Measurements from ENCODE around the gene CCNF.

Gene CCNF

DNA sequence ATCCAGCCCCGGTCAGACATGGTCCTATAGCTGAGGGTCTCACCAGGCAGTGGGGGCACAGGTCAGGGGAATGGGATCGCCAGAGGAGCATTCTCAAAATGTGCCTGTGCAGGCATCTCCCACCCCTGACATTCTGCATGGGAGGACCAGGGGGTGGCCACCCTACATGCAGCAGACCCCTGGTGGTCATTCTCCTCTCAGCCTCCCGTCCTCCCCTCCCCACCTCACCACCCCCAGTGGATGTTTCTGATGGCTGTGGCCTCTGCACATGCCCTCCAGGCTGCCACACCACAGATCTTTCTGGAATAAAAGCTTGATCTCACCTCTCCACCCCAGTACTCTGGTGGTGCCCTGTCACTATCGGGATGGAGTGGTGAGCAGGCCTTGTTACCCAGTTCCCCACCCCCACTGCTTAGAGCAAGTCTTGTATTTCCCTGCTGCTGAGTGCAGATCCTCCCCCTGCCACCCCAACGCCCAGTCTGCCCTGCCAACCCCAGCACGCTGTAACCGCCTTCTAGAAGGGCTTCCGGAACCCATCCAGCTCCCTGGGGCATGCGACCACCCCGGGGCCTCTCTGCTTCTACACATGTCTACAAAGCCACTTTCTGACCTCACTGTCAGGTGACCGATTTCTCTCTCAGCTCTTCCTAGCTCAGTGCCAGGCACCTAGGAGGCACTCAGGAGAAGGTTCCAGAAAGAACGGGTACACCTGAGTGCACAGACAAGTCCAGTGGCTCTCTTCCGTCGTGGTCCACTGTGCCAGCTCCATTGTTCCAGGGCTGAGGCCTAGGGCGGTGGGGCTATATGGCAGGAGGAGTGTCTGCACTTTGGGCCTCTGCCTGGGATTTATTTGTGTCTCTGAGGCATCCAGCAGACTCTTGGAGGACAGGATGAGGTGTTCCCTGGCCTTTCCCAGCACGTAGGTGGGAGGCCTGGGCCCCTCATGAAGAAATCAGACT lies 55.0 kb downstream of the CCNF start:
- H3K9me3 ChIP-seq (ENCODE audit: control insufficient read depth, low read length) = no peaks in the 10 kb centered on the region
- H3K36me3 ChIP-seq (ENCODE audit: control insufficient read depth, insufficient read depth, low read length, severe bottlenecking) = no peaks in the 10 kb centered on the region
- no peak for DNase-seq (ENCODE audit: low read depth)
- H3K4me1 ChIP-seq (ENCODE audit: control insufficient read depth, insufficient read depth, low read length) = peaks cover 22% of the 10 kb centered on the region
- no peaks in the 10 kb centered on the region for H3K27me3 ChIP-seq (replicated peaks; ENCODE audit: control insufficient read depth, insufficient read depth, low read length)
- H3K4me3 ChIP-seq (ENCODE audit: low read length) = no peak overlapping the region
- peak overlapping the region; percentile 76 for H3K9ac ChIP-seq (ENCODE audit: low read length)

- no peak overlapping the region for H3K9ac ChIP-seq (ENCODE audit: low read length)
- DNase-seq (ENCODE audit: low read depth) = no peak
- no peaks in the 10 kb centered on the region for H3K9me3 ChIP-seq (ENCODE audit: control insufficient read depth, low read length)
- H3K27me3 ChIP-seq (replicated peaks; ENCODE audit: control insufficient read depth, insufficient read depth, low read length) = no peaks in the 10 kb centered on the region
- H3K36me3 ChIP-seq (ENCODE audit: control insufficient read depth, insufficient read depth, low read length, severe bottlenecking) = no peaks in the 10 kb centered on the region
- H3K4me1 ChIP-seq (ENCODE audit: control insufficient read depth, insufficient read depth, low read length) = peaks cover 22% of the 10 kb centered on the region
- H3K4me3 ChIP-seq (ENCODE audit: low read length) = no peak overlapping the region
Observed at GRCh38 chr16:2484898-2485508, 55.8 kb downstream of the CCNF start.

DNA sequence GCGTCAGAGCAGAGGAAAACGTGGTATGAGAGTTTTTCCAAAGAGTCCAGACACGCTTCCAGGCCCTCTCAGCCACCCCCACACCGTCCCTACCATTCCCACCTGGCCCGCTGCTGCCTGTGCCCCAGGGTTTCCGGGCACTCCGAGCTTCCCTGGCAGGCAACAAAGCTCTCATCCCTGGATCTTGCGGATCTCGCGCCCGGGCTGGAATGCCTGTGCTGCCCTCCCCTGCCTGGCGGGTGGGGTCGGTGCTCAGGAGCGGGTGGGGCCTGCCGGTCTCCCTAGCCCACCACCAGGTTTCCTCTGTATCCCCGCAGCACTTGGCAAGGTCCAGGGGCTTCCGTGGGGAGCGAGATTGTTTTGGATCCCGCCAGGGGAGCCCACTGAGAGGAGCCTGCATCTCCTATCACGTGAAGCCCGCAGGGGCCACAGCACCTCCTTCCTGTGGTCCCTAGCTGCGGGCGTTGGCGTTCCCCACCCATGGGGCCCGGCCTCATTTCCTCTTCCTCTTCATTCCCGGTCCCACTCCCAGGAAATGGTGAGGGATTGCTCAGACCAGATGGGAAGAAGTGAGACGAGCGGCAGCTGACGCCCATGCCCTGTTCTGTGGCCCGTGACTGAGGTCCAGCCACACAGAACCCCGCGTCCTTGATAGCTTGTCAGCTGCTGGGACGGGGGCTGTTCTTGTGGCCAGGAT lies 56.7 kb downstream of the CCNF start:
- no peaks in the 10 kb centered on the region for H3K36me3 ChIP-seq (ENCODE audit: control insufficient read depth, insufficient read depth, low read length, severe bottlenecking)
- DNase-seq (ENCODE audit: low read depth) = no peak
- H3K27me3 ChIP-seq (replicated peaks; ENCODE audit: control insufficient read depth, insufficient read depth, low read length) = no peaks in the 10 kb centered on the region
- H3K4me3 ChIP-seq (ENCODE audit: low read length) = no peak overlapping the region
- peaks cover 22% of the 10 kb centered on the region for H3K4me1 ChIP-seq (ENCODE audit: control insufficient read depth, insufficient read depth, low read length)
- H3K9me3 ChIP-seq (ENCODE audit: control insufficient read depth, low read length) = no peaks in the 10 kb centered on the region
- H3K9ac ChIP-seq (ENCODE audit: low read length) = no peak overlapping the region

- DNase-seq (ENCODE audit: low read depth) = no peak
Observed at GRCh38 chr16:2486645-2487516, 57.6 kb downstream of the CCNF start.

GRCh38 chr16:2487517-2487842 lies 58.2 kb downstream of the CCNF start:
- Histone ChIP-seq H3K36me3 (ENCODE audit: control insufficient read depth, insufficient read depth, low read length, severe bottlenecking) (no peaks in the 10 kb centered on the region), H3K4me1 (ENCODE audit: control insufficient read depth, insufficient read depth, low read length) (peaks cover 20% of the 10 kb centered on the region), H3K9me3 (ENCODE audit: control insufficient read depth, low read length) (no peaks in the 10 kb centered on the region), H3K27me3 (replicated peaks; ENCODE audit: control insufficient read depth, insufficient read depth, low read length) (no peaks in the 10 kb centered on the region), H3K4me3 (ENCODE audit: low read length) (no peak overlapping the region), H3K9ac (ENCODE audit: low read length) (no peak overlapping the region)
- DNase-seq (ENCODE audit: low read depth) = no peak

More at GRCh38 chr16:2486645-2487516, 57.6 kb downstream of the CCNF start:
- no peak overlapping the region for H3K9ac ChIP-seq (ENCODE audit: low read length)
- no peaks in the 10 kb centered on the region for H3K9me3 ChIP-seq (ENCODE audit: control insufficient read depth, low read length)
- H3K27me3 ChIP-seq (replicated peaks; ENCODE audit: control insufficient read depth, insufficient read depth, low read length) = no peaks in the 10 kb centered on the region
- peaks cover 22% of the 10 kb centered on the region for H3K4me1 ChIP-seq (ENCODE audit: control insufficient read depth, insufficient read depth, low read length)
- H3K36me3 ChIP-seq (ENCODE audit: control insufficient read depth, insufficient read depth, low read length, severe bottlenecking) = no peaks in the 10 kb centered on the region
- no peak overlapping the region for H3K4me3 ChIP-seq (ENCODE audit: low read length)

- Histone ChIP-seq H3K9me3 (ENCODE audit: control insufficient read depth, low read length) (no peaks in the 10 kb centered on the region), H3K36me3 (ENCODE audit: control insufficient read depth, insufficient read depth, low read length, severe bottlenecking) (no peaks in the 10 kb centered on the region), H3K4me1 (ENCODE audit: control insufficient read depth, insufficient read depth, low read length) (peaks cover 15% of the 10 kb centered on the region), H3K27me3 (replicated peaks; ENCODE audit: control insufficient read depth, insufficient read depth, low read length) (no peaks in the 10 kb centered on the region), H3K4me3 (ENCODE audit: low read length) (no peak overlapping the region), H3K9ac (ENCODE audit: low read length) (no peak overlapping the region)
- no peak for DNase-seq (ENCODE audit: low read depth)
Observed at GRCh38 chr16:2487903-2488531, 58.8 kb downstream of the CCNF start.

DNA sequence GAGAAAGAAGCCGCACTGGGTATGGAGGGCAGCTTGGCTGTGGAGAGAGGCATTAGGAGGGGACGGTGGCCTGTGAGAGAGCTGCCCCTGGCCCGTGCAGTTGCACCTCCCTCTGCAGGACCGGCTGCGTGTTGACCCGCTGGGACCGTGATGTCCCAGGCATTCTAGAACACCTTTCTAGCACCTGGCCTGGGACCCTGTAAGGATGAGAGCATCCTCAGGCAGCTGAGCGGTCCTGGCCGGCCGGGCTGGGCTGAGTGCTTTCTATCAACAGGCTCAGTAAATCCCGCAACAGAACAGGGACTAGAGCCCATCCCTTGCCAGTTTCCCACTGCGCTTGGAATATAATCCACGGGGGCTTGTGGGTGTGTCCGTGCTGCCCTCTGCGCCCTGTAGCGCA lies 60.3 kb downstream of the CCNF start:
- H3K4me3 ChIP-seq (ENCODE audit: low read length) = no peak overlapping the region
- peaks cover 7% of the 10 kb centered on the region for H3K4me1 ChIP-seq (ENCODE audit: control insufficient read depth, insufficient read depth, low read length)

DNA sequence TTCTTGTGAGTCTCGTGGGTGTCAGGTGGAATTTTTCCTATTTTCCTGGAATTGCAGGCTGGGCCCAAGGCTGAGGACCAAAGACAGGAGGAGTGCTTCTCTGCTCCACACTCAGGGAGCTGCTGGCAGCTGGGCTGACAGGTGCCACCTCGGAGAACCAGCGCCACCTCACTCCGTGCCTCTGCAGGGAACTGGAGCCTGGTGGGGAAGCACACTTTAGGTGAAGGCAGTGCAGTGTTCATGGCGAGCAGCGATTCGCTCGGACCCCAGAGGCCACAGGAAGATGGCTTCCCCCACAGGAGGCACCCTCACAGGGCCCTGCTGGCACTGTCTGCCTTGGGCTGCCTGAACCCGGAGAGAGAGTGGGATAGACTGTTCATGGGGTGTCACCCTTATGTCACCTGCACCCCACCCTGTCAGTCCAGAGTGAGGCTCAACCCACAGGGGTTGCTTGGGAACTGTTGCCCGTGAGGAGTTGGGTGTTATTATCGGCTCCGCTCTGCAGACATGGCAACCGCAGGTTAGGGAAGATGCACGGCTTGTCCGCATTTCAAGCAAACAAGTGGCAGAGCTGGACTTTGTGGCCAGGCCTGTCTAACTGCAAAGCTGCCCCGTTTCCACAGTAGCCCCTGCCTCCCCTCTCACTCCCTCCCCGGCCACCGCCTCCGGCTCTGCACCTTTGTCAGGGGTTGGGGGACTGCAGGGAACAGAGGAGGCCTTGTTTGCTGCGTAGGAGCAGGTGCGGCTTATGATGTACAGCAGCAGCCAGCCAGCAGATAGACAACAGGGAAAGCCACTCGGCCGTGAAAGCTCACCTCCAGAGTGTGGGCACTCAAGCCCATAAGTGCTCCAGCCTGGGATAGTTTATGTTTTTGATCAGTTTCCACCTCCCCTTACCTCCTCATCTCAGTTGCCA lies 61.2 kb downstream of the CCNF start:
- Histone ChIP-seq H3K27me3 (replicated peaks; ENCODE audit: control insufficient read depth, insufficient read depth, low read length) (no peaks in the 10 kb centered on the region), H3K4me1 (ENCODE audit: control insufficient read depth, insufficient read depth, low read length) (no peaks in the 10 kb centered on the region), H3K36me3 (ENCODE audit: control insufficient read depth, insufficient read depth, low read length, severe bottlenecking) (no peaks in the 10 kb centered on the region), H3K9ac (ENCODE audit: low read length) (no peak overlapping the region), H3K9me3 (ENCODE audit: control insufficient read depth, low read length) (no peaks in the 10 kb centered on the region), H3K4me3 (ENCODE audit: low read length) (no peak overlapping the region)
- no peak for DNase-seq (ENCODE audit: low read depth)

More for the DNA sequence above, 60.3 kb downstream of the CCNF start:
- no peak for DNase-seq (ENCODE audit: low read depth)
- Histone ChIP-seq H3K9ac (ENCODE audit: low read length) (no peak overlapping the region), H3K27me3 (replicated peaks; ENCODE audit: control insufficient read depth, insufficient read depth, low read length) (no peaks in the 10 kb centered on the region), H3K36me3 (ENCODE audit: control insufficient read depth, insufficient read depth, low read length, severe bottlenecking) (no peaks in the 10 kb centered on the region), H3K9me3 (ENCODE audit: control insufficient read depth, low read length) (no peaks in the 10 kb centered on the region)

DNA sequence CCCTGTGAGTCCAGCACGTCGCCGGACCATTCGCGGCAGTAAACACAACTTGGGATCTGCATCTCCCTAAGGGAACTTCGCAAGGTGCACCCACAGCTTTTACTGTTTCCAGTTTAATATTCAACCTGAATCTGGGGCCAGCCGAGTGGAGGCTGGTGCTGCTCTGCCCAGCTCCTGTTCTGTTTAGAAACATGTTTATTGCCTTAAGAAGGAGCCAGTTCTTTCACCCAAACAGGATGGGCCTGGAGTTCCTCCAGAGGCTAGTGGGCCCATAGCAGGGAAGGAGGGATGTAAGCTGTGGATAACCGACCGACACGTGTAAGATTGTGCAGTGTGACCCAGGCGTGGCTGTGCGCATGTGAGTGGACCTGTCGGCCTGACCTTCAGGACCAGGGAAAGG lies 63.0 kb downstream of the CCNF start:
- no peak overlapping the region for H3K9ac ChIP-seq (ENCODE audit: low read length)
- H3K4me1 ChIP-seq (ENCODE audit: control insufficient read depth, insufficient read depth, low read length) = peaks cover 4% of the 10 kb centered on the region

DNA sequence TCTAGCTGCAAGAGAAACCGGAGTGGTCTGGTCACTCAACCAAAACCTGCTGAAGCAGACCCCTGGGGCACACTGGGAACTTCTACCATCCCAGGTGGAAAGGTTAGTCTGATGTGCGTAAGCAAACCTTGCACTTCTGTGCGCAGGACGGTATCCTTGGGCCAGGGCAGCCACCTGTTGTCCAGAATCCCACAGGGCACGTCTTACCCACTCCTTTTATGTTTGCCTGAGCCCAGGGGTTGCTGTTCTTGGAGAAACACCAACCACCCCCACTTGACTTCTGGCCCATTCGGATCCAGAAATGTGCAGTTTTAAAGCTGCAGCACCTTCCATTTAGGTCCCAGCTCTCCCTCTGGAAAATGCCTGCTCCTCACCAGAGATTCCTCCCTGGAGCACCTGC lies 64.4 kb downstream of the CCNF start:
- Histone ChIP-seq H3K27me3 (replicated peaks; ENCODE audit: control insufficient read depth, insufficient read depth, low read length) (no peaks in the 10 kb centered on the region), H3K4me1 (ENCODE audit: control insufficient read depth, insufficient read depth, low read length) (peaks cover 17% of the 10 kb centered on the region), H3K9me3 (ENCODE audit: control insufficient read depth, low read length) (no peaks in the 10 kb centered on the region), H3K36me3 (ENCODE audit: control insufficient read depth, insufficient read depth, low read length, severe bottlenecking) (peaks cover 8% of the 10 kb centered on the region), H3K9ac (ENCODE audit: low read length) (no peak overlapping the region), H3K4me3 (ENCODE audit: low read length) (no peak overlapping the region)
- DNase-seq (ENCODE audit: low read depth) = no peak

More for the DNA sequence above, 63.0 kb downstream of the CCNF start:
- DNase-seq (ENCODE audit: low read depth) = no peak
- no peaks in the 10 kb centered on the region for H3K27me3 ChIP-seq (replicated peaks; ENCODE audit: control insufficient read depth, insufficient read depth, low read length)
- peaks cover 8% of the 10 kb centered on the region for H3K36me3 ChIP-seq (ENCODE audit: control insufficient read depth, insufficient read depth, low read length, severe bottlenecking)
- no peaks in the 10 kb centered on the region for H3K9me3 ChIP-seq (ENCODE audit: control insufficient read depth, low read length)
- no peak overlapping the region for H3K4me3 ChIP-seq (ENCODE audit: low read length)

Data from adipocyte (in vitro differentiated cells).